ENCODE data around the gene AGPAT2.

- TF ChIP-seq POLR2A (IDR thresholded peaks at IDR 0.05) = peak; percentile 98
- peak; percentile 81 to 99 (median 96) for TF ChIP-seq CTCF (IDR thresholded peaks at IDR 0.05 in 4 of 5, conservative IDR thresholded peaks at IDR 0.05 in 1 of 5)
Observed at GRCh38 chr9:136728080-136728547, 40.9 kb upstream of the AGPAT2 start.
